Peyer's patch (tissue), 4 donors: ENCODE measurements around the gene VPS35L.
"Not testable (repeated sequence)": the region's sequence is repeated elsewhere in the genome, so short reads cannot be mapped to it uniquely, and the experiment has no call there.

Source experiments
- POLR2A ChIP-seq, 2 donors: fragments of 450-650 bp; IDR thresholded peaks; one replicate each; pipeline ENCODE4 v1.5.1; 2017; ENCODE audit warnings: antibody characterized with exemption in 2 of 2, mild to moderate bottlenecking in 2 of 2, moderate library complexity in 2 of 2
- TF ChIP-seq, protein P1 (sequence below), 6 experiments: fragments of 450-650 bp in 4 of 6; fragments of 200-600 bp in 2 of 6; sonication (generic) in 1 of 6; IDR thresholded peaks; one replicate each; pipeline ENCODE4 v1.5.1; 2017 to 2019; ENCODE audit warnings: antibody characterized with exemption in 6 of 6, mild to moderate bottlenecking in 3 of 6, moderate library complexity in 1 of 6

DNA sequence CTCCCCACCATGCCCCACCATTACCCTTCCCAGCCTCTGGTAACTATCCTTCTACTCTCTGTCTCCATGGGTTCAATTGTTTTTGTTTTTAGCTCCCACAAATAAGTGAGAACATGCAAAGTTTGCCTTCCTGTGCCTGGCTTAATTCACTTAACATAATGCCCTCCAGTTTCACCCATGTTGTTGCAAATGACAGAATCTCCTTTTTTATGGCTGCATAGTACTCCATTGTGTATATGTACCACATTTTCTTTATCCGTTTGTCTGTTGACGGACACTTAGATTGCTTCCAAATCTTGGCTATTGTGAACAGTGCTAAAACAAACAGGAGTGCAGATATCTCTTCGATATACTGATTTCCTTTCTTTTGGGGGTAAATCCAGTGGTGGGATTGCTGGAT is 109.8 kb downstream of the VPS35L start:
- TF ChIP-seq, protein P1, sequence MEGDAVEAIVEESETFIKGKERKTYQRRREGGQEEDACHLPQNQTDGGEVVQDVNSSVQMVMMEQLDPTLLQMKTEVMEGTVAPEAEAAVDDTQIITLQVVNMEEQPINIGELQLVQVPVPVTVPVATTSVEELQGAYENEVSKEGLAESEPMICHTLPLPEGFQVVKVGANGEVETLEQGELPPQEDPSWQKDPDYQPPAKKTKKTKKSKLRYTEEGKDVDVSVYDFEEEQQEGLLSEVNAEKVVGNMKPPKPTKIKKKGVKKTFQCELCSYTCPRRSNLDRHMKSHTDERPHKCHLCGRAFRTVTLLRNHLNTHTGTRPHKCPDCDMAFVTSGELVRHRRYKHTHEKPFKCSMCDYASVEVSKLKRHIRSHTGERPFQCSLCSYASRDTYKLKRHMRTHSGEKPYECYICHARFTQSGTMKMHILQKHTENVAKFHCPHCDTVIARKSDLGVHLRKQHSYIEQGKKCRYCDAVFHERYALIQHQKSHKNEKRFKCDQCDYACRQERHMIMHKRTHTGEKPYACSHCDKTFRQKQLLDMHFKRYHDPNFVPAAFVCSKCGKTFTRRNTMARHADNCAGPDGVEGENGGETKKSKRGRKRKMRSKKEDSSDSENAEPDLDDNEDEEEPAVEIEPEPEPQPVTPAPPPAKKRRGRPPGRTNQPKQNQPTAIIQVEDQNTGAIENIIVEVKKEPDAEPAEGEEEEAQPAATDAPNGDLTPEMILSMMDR (IDR thresholded peaks at IDR 0.05), result not testable (repeated sequence)
- not testable (repeated sequence) for TF ChIP-seq POLR2A (IDR thresholded peaks at IDR 0.05)
